GM21576 (cell line): ENCODE data around the gene CXCL17.
"Not testable (repeated sequence)": the region's sequence is repeated elsewhere in the genome, so short reads cannot be mapped to it uniquely, and the experiment has no call there.

ENCODE experiments used
- ATAC-seq: cut with Tn5 transposase; IDR thresholded peaks from one replicate; pipeline ENCODE4 v1.9.1; 2021; ENCODE audit warnings: mild to moderate bottlenecking, moderate library complexity; ENCODE audit not compliant: unreplicated experiment

Gene CXCL17

GRCh38 chr19:42442833-42443232 lies at the start of gene CXCL17:
TSS of gene CXCL17 (minus strand) at chr19:42442946. CDS start at chr19:42442832, 114 bp downstream.
- ATAC-seq: no peak

GRCh38 chr19:42488783-42489521 lies 46.2 kb upstream of the CXCL17 start:
- no peak for ATAC-seq

- no peak for ATAC-seq
These were observed 45.0 kb upstream of the CXCL17 start for GRCh38 chr19:42487798-42488178.

- no peak for ATAC-seq
These were observed 44.5 kb upstream of the CXCL17 start for GRCh38 chr19:42487032-42487797.

- not testable (repeated sequence) for ATAC-seq
These were observed 42.3 kb upstream of the CXCL17 start for GRCh38 chr19:42485036-42485435.

GRCh38 chr19:42480335-42481095 lies 37.8 kb upstream of the CXCL17 start:
- ATAC-seq: no peak

- ATAC-seq: no peak
These were observed 37.0 kb upstream of the CXCL17 start for GRCh38 chr19:42479736-42480135.

- ATAC-seq: no peak
These were observed 36.1 kb upstream of the CXCL17 start for GRCh38 chr19:42478765-42479311.

GRCh38 chr19:42477933-42478332 lies 35.2 kb upstream of the CXCL17 start:
- ATAC-seq: no peak

- no peak for ATAC-seq
These were observed 34.4 kb upstream of the CXCL17 start for GRCh38 chr19:42477117-42477516.

- ATAC-seq: no peak
These were observed 32.6 kb upstream of the CXCL17 start for GRCh38 chr19:42475366-42475765.

GRCh38 chr19:42474743-42475142 lies 32.0 kb upstream of the CXCL17 start:
- no peak for ATAC-seq

GRCh38 chr19:42473686-42474085 lies 30.9 kb upstream of the CXCL17 start:
- no peak for ATAC-seq

GRCh38 chr19:42472402-42473147 lies 29.8 kb upstream of the CXCL17 start:
- ATAC-seq: no peak

- no peak for ATAC-seq
These were observed 29.0 kb upstream of the CXCL17 start for GRCh38 chr19:42471554-42472249.

- no peak for ATAC-seq
These were observed 26.8 kb upstream of the CXCL17 start for GRCh38 chr19:42469311-42470235.

GRCh38 chr19:42468273-42468796 lies 25.6 kb upstream of the CXCL17 start:
- no peak for ATAC-seq

- ATAC-seq: no peak
These were observed 24.5 kb upstream of the CXCL17 start for GRCh38 chr19:42467183-42467760.
